Fibroblast of lung (primary cell): ENCODE results near the gene TTC27.

Source experiments
- CTCF ChIP-seq, 2 donors: IDR thresholded peaks in 1 of 2; conservative IDR thresholded peaks in 1 of 2; 1 replicate in 1 of 2; 2 replicates in 1 of 2; pipeline ENCODE4 v1.5.1; 2011 to 2012; ENCODE audit warnings: low read length in 2 of 2, control low read depth in 1 of 2, inconsistent platforms in 1 of 2, low read depth in 1 of 2, mild to moderate bottlenecking in 1 of 2
- EZH2 ChIP-seq: IDR thresholded peaks from 2 replicates; pipeline ENCODE4 v1.5.1; 2012; ENCODE audit warnings: low read length, control low read depth, mild to moderate bottlenecking; ENCODE audit errors: missing control alignments

- no peak for TF ChIP-seq CTCF (conservative IDR thresholded peaks at IDR 0.05 in 1 of 2, IDR thresholded peaks at IDR 0.05 in 1 of 2; ENCODE audit: low read depth in 1 of 2, low read length in 2 of 2)
- no peak for TF ChIP-seq EZH2
Observed at GRCh38 chr2:32758232-32758631, 130.4 kb downstream of the TTC27 start.
